HG03439 (cell line): Measurements from ENCODE around the gene RASGRP4.
A peak's percentile ranks its signal among the peaks of the same experiment; 100 is the strongest.
"Not testable (repeated sequence)": the region's sequence is repeated elsewhere in the genome, so short reads cannot be mapped to it uniquely, and the experiment has no call there.

Experiments
- ATAC-seq: cut with Tn5 transposase; IDR thresholded peaks from one replicate; pipeline ENCODE4 v1.9.1; 2021; ENCODE audit warnings: mild to moderate bottlenecking, moderate library complexity; ENCODE audit not compliant: unreplicated experiment

RASGRP4 gene

DNA sequence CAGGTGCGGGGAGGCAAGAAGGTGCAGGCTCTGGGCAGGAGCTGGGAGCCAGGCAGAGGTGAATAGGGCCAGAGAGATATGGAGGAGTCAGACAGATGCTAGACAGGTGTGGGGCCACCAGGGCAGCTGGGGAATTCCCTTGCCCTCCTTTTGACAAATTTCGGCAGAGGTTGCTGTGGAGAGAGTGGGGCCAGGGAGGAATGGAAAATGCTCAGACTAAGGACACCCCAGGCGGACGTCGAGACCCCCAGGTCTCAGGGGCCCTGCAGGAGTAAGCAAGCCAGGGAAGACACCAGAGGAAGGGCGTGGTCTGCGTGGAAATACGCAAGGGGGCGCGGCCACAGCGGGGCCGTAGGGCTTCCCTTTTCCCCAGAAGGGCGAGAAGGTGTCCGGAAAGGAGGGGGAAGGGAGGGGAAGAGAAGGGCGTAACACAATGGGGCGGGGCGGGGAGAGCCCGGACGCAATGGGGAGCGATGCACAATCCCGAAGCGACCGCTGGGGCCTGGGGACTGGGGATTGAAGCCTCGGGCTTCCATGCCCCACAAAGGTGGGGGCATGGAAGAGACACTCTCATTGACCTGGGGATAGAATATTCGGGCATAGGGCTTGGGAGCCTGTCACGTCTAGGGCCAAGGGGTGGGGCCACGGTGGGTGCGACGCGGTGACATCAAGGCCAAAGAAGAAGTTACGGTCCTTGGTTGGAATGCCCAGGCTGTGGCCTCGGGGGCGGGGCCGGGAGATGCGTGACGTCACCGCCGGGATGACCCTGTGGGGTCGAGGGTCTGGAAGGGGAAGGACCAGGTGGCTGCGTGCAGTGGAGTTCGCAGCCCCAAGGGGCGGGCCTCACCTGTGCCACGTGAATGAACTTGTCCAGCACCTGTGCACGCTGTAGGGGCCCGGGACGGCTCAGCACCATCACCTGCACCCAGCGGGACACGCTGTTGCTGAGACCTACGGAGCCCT lies 8.2 kb downstream of the RASGRP4 start:
- ATAC-seq, result no peak

DNA sequence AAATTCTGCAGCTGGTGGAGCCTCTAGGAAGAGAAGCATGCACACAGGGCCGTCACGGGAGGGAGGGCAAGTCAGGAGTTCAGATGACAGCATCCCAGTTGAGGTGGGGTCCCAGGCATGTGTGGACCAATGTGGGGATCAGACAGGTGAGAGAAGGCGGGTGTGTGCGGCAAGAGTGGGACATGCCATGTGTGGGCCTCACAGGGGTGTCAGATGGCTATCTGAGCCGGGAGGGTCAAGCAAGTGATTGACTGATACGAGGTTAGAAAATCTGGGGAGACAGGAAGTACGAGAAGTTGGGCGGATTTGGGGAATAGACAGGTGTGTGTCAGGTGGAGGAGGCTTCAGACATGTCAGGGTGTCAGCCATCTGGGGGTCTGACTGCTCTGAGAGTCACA lies 8.9 kb downstream of the RASGRP4 start:
- no peak for ATAC-seq

DNA sequence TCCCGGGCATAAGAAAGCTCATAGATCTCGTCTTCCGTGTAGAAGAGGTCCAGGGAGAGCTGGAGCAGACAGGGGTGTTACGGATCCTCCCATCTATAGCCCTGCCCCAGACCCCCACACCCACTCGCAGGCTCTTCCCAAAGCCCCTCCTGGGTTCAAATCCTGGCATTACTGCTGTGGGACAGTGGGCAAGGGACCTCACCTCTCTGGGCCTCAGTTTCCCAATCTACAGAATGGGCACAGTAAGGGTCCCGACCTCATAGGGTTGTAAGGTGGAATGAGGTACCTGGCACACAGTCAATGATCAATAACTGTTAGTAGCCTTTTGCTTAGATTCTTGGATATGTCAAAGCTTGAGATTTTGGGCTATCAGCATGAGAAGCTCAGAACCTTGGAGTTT lies 12.6 kb downstream of the RASGRP4 start:
- ATAC-seq, result no peak

DNA sequence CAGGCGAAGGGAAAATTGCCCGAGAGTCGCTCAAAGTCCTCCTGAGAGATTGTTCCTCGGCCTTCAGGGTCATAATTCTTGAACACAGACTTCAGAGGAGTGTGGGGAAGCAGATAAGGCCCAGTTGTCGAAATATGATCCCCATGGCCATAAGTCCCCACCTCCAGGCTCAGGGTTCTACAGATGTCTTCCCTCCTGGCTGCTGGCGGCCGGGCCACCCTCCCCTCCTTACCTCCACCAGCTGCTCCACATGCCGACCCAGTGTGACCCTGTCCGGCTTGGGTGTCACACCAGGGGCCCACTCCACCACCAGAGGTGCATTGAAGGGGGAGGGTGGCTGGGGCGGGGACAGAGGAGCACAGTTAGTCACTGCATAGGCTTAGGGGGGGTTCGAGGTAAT lies 13.1 kb downstream of the RASGRP4 start:
- ATAC-seq, result no peak

DNA sequence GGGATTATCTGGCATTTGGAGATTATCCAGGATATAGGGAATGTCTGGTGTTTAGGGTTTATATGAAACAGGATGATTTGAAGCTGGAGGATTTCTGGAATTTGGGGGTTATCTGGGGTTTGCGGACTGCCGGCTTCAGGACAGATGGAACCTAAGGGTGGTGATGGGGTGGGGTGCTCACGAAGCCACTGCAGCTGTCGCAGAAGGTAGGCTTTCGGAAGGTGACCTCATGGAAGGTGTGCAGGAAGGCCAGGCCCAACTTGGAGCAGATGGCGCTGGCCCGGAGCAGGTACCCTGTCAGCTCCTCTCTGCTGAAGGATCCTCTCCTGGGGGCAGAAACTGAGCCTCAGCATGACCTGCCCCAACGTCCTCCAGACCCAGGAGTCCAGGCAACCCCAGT lies 13.5 kb downstream of the RASGRP4 start:
- ATAC-seq, result no peak

DNA sequence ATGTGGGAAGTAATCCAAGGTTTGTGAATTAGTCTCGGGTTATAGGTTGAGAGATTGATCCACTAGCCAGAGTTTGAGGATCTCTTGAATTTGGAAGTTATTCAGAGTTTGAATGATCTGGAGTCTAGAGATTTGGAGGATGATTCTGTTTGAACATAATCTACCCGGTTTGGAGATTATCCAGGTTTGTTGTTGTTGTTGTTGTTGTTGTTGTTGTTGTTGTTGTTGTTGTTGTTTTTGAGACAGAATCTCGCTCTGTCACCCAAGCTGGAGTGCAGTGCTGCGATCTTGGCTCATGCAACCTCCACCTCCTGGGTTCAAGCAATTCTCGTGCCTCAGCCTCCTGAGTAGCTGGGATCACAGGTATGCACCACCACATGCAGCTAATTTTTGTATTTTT lies 14.1 kb downstream of the RASGRP4 start:
- ATAC-seq, result not testable (repeated sequence)

DNA sequence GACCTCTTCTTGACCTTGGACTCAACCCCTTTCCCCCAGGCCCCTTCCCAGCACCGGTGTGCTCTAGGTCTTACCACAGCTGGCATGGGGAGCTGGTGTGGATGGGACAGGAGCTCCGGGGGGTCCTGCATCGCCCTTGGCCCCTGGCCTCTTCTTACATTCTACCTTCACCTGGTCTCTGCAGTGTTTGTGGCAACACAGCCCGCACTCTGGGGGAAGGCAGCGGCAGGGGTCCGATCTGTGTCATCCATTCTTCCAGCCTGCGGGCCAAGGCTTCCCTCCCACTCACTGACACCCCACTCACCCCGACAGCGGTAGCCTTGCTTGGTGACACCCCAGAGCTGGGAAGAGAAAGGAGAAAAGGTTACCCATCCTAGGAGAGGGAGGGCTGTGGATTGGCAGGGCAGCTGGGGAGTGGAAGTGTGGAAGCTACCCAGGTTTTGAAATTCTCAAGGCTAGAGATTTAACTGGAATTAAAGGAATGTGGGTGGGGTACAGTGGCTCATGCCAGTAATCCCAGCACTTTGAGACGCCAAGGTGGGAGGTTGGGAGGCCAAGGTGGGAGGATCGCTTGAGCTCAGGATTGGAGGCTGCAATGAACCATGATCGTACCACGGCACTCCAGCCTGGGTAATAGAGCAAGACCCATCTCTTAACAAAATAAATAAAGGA lies 14.8 kb downstream of the RASGRP4 start:
- no peak for ATAC-seq

DNA sequence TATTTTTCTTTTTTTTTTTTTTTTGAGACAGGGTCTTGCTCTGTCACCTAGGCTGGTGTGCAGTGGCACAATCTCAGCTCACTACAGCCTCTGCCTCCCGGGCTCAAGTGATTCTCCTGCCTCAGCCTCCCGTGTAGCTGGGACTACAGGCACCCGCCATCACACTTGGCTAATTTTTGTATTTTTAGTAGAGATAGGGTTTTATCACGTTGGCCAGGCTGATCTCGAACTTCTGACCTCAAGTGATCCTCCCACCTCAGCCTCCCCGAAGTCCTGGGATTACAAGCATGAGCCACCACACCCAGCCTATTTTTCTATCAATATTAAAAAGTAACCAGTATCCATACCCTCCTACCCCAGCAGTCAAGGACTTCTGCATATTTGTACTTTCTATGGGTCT lies 15.6 kb downstream of the RASGRP4 start:
- ATAC-seq, result not testable (repeated sequence)

DNA sequence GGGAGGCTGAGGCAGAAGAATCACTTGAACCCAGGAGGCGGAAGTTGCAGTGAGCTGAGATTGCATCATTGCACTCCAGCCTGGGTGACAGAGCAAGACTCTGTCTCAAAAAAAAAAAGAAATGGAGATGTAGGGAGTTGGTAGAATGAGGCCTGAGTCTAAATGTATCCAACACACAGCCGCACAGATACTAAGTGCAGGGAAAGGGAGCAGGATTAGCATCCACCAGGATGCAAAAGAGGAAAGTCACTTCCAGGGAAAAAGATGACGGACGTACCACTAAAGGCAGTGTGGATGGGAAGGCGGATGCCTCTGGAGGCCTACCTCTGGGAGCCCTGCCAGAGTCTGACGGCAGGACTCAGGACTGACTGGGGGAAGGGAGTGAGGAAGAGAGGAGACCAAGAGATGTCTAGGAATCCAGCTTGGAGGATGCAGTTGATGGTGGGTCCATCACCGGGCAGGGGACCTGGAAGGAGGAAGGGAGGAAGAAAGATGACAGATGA lies 16.3 kb downstream of the RASGRP4 start:
- ATAC-seq, result no peak

DNA sequence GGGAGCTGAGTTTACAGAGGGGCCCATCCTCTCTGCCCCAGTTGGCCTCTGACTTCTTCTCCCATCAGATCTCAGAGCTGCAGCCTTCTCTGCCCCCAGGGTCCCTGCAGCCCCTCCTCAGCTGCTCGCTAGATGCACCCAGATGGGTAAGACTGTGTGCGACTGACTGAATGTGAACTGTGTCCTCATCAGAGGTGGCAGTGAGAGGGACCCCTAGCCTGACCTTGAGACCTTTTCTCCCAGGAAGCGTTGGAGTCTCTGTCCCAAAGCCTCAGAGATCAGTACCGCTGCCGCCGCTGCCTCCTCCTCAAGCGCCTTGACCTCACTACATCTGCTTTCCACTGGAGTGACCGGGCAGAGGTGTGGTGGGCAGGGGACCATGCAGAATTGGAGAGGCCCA lies 20.7 kb downstream of the RASGRP4 start:
- no peak for ATAC-seq

DNA sequence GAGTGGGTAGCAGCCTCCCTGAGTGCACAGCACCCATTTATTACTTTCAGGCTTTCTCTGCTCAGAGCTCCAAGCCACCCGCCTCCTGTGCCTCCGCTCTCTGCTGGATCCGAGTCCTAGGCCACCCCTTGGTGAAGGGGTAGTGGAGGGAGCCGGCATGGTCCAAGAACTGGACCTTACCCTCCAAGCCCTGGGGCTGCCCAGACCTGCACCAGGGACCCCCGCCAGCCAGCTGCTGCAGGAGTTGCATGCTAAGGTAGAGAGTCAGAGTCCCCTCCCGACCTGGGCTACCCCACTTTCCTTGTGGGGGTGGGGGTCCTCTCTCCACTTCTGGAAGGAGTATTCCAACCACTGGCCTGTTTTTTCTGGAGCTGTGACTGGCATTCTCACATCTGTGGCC lies 21.2 kb downstream of the RASGRP4 start:
- no peak for ATAC-seq

DNA sequence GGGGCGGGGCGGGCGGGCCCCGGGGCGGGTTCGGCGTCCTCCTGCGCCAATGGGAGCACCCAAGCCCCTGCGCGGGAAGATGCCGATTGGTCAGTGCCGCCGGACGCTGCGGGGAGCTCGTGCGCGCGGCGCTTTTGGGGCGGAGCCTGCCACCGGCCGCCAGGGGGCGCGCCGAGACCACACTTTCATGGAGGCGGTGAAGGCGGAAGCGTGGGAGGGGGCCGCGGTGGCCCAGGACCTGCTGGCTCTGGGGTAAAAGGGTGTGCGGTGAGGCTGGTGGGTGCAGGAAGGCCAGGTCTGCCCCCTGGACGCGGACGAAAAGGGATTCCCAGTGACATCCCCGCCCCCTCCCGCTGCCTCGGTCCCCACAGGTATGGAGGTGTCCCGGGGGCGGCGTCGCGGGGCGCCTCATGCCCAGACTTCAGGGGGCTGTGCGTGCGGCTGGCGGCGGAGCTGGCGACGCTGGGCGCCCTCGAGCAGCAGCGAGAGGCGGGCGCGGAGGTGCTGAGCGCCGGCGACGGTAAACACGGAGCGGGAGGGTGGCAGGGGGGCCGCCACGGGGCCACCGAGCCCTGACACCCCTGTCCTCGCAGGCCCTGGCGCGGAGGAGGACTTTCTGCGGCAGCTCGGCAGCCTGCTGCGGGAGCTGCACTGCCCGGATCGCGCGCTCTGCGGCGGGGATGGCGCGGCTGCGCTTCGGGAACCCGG lies 22.9 kb downstream of the RASGRP4 start, which contains the start of gene FAM98C:
TSS of gene FAM98C (plus strand) at position 127 of the 708 bp plus-strand sequence. CDS start at position 188, 61 bp downstream.
- ATAC-seq, result peak; percentile 90

DNA sequence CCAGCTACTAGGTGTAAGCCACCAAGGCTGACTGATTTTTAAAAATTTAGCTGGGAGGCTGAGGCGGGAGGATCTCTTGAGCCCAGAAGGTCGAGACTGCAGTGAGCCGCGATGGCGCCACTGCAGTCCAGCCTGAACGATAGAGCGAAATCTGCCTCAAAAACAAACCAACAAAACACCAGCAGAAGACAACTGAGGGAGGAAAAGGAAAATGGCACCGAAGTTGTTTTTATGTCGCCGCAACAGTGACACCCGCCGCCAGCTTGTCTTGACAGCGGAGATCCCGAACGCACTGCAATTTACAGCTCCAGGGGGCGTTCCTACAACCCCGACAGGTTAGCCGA lies 23.4 kb downstream of the RASGRP4 start:
- ATAC-seq, result peak; percentile 2

DNA sequence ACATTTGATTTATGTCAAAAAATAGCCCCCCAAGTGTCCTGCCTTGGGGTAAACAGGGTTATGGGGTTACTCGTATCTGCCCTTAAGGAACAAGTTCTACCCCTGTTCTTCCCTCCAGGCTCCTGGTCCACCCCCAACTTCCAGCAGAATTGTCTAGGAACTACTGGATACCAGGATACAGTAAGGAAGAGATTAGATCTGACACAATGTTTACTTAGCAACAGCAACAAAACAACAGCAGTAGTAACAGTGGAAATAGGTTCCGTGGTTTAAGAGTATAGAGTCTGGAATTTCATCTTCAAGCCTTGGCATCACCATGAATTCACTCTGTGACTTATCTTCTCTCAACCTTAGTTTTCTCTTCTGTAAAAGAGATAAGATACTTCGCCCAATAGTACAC lies 24.9 kb downstream of the RASGRP4 start:
- ATAC-seq, result no peak

DNA sequence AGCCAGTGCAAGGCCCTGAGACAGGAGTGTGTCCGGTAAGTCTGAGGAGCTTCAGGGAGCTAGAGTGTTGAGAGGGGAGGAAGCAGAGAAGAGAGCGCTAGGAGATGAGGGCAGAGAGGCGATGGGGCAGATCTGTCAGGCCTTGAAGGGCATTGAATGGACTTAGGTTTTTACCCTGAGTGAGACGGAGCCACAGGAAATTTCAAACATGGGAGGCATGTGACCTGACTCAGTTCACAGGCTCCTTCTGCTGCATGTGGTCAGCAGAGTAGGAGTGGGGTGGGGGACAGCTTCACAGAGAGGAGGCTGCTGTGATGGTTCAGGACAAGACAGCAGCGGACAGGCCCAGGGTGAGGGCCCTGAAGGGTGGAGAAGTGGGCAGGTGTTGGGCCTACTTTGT lies 25.7 kb downstream of the RASGRP4 start:
- ATAC-seq, result no peak

DNA sequence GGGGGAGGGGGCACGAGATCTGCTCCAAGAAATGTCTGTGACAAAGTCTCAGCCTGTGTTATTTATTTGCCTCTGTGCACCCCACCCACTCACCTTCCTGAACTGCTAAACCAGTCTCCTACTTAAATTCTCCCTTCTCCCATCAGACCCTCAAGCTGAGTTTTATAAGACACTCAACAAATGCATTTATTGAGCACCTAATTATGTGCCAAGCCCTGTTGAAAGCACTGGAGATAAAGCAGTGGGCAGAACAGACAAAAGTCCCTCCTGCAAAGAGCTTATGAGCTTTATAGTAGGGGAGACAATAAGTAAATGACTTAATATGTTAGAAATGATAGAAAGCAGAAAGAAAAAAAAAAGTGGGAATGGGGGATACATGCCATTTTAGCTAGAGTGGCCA lies 26.5 kb downstream of the RASGRP4 start:
- no peak for ATAC-seq

DNA sequence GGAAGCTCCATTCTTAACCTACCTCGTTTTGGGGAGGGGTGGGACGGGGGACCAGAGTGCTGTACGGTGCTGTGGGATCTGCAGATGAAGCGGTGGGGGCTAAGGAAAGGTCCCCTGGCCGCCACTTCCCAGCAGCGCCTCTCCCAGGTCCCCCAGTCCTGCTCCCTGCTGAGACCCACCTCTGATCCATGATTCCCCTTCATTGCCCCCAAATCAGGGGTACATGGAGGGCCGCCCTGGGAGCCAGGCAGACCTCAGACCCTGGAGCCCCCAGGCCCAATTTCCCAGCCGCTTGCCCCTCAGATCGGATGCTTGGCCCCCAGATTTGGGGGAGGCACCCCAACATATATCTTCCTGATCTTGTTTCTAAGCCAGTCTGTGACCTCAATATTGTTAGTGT lies 26.9 kb downstream of the RASGRP4 start:
- no peak for ATAC-seq

DNA sequence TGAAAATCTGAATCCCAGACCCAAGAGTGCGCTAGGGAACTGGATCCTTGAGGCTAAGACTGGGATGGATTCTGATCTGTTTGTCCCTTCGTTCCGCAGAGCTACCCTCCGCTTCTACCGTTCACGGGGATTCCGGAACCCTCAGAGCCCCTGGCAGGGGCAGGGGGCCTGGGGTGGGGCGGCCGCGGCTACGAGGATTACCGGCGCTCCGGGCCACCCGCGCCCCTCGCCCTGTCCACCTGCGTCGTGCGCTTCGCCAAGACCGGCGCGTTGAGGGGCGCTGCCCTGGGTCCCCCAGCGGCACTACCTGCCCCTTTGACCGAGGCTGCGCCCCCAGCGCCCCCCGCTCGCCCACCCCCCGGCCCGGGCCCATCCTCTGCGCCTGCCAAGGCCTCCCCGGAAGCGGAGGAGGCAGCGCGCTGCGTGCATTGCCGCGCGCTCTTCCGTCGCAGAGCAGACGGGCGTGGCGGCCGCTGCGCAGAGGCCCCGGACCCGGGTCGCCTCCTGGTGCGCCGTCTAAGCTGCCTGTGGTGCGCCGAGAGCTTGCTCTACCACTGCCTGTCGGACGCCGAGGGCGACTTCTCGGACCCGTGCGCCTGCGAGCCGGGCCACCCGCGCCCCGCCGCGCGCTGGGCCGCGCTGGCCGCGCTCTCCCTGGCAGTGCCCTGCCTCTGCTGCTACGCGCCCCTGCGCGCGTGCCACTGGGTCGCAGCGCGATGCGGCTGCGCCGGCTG lies 30.5 kb downstream of the RASGRP4 start:
- ATAC-seq, result no peak

DNA sequence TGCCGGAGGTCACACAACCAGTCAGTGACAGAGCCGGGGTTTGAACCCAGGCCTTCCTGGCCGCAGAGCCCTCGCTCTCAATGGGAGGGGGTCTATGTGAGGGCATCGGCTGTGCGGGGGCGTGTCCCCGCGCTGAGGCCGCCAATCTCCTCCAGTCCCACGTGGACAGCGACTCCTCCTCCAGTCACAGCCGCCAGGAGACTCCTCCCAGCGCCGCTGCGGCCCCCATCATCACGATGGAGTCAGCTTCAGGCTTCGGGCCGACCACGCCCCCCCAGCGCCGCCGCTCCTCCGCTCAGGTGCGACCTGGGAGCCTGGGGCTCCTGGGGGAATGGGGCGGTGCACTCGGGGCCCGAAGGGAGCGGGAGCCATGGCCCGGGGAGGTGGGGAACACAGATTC lies 31.5 kb downstream of the RASGRP4 start:
- ATAC-seq, result no peak

DNA sequence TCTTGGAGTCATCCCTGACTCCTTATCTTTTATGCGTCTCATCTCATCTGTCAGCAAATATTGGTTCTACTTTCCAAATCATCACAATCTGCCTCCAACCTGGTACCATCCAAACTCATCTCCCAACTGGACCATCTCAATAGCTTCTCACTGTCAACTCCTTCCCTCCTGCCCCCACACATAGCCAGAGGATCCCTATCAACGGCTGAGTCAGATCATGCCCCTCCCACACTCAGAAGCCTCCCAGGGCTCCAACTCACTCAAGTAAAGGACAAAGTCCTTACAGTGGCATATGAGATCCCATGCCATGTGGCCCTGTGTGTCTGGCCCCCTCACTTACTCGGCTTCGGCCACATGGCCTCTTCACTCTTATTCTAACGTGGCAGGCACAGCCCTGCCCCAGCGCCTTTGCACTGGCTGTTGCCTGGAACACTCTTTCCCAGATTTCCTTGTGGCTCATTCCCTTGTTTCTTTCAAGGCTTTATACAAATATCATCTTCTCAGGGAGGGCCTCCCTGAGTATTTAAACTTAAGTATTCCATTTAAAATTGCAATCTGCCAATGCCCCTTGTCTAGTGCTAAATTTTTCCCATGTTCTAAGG lies 33.2 kb downstream of the RASGRP4 start:
- no peak for ATAC-seq
